MM.1S (cell line): Measurements from ENCODE around the gene DCAF10.

Source experiments
- CTCF ChIP-seq: fragments of 300-600 bp; sonication (generic); IDR thresholded peaks from 2 replicates; pipeline ENCODE4 v1.5.1; 2016; ENCODE audit warnings: antibody characterized with exemption, low read length, mixed read lengths
- EZH2 ChIP-seq: fragments of 300-600 bp; sonication (generic); optimal IDR thresholded peaks from 2 replicates; pipeline ENCODE3; 2017; ENCODE audit warnings: low read depth, mild to moderate bottlenecking, antibody characterized with exemption, low read length, mixed read lengths

DNA sequence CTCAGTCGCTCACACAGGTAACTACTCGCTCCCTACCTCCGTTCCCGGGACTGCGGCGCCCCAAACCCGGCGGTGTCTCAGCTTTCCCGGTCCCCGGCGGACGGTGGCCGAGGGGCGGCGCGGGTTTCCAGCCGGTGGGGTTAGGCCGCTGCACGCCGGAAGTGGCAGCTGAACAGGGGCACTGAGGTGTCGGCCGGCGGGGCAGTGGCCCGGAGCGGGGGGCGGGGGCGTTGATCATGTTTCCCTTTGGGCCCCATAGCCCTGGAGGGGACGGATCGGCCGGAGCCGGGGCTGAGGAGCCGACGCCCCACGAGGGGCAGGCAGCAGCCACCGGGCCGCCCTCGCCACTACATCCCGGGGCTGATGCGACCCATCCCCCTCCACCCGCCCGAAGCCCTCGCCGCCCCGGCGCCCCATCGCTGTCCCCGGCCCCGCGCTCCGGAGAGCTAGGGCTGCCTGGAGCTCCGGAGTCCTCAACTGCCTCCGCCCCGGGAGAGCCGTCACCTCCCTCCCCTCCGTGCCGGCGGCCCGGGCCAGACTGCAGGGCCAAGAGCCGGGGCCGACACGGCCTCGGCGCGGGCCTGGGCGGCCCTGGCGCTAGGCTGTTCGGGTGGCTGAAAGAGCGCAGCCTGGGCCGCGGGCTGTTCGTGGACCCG, at the start of gene DCAF10:
- no peak for TF ChIP-seq EZH2
- TF ChIP-seq CTCF = no peak
